Epithelial cell of esophagus (primary cell): Measurements from ENCODE around the gene OBSL1.

Experiments
- DNase-seq: peaks from one replicate; pipeline ENCODE4 v3.0.0; 2010; ENCODE audit warnings: low read depth
- H3K4me3 ChIP-seq: 2 replicates; pipeline ENCODE4 v1.5.1; 2011; ENCODE audit warnings: mild to moderate bottlenecking, low read length, control low read depth
- CTCF ChIP-seq: IDR thresholded peaks from 2 replicates; pipeline ENCODE4 v1.5.1; 2011; ENCODE audit warnings: low read depth, mild to moderate bottlenecking, low read length, control low read depth, inconsistent platforms; ENCODE audit not compliant: insufficient read depth; ENCODE audit errors: missing control alignments

The OBSL1 gene

GRCh38 chr2:219609149-219609750, 37.9 kb upstream of the OBSL1 start:
- H3K4me3 ChIP-seq = no peak overlapping the region
- no peak for DNase-seq
- no peak for TF ChIP-seq CTCF

GRCh38 chr2:219608399-219608964, 37.1 kb upstream of the OBSL1 start:
- H3K4me3 ChIP-seq = no peak overlapping the region
- TF ChIP-seq CTCF = no peak

GRCh38 chr2:219607931-219608330, 36.6 kb upstream of the OBSL1 start:
- no peak for TF ChIP-seq CTCF
- DNase-seq = no peak
- H3K4me3 ChIP-seq = no peak overlapping the region

More at GRCh38 chr2:219608399-219608964, 37.1 kb upstream of the OBSL1 start:
- DNase-seq = no peak

- no peak for TF ChIP-seq CTCF
- DNase-seq = no peak
- no peak overlapping the region for H3K4me3 ChIP-seq
Measured at GRCh38 chr2:219605607-219605954, 34.2 kb upstream of the OBSL1 start.

- H3K4me3 ChIP-seq = no peak overlapping the region
- DNase-seq = no peak
- TF ChIP-seq CTCF = no peak
Measured at GRCh38 chr2:219603771-219604170, 32.4 kb upstream of the OBSL1 start.

GRCh38 chr2:219598308-219599078, 27.2 kb upstream of the OBSL1 start:
- no peak for DNase-seq
- H3K4me3 ChIP-seq = peak overlapping the region; percentile 77
- no peak for TF ChIP-seq CTCF
